CD4-positive, alpha-beta T cell treated with Interleukin-17A for 1 hour (primary cell): ENCODE measurements around the gene ZDHHC3.

Experiments used
- DNase-seq: peaks from one replicate; pipeline ENCODE4 v3.0.0-alpha.2; 2020

Gene ZDHHC3

DNA sequence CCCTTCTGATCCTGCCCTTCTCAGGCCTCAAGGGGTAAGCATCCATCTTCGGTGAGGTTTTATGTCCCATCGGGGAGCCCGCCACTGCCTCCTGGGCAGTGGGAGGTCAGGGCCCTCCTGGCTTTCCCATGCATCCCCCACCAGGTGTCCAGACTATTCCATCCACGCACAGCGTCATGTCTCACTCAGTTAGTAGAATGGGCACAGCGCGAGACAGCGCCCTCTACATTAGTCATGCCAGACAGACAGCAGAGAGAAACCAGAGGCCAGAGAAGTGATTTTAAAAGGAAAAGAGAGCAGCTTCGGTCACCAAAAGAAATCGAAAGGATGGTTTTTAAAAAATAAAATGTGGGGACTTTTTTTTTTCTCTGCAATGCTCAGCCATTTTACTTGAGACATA is 49.8 kb downstream of the ZDHHC3 start:
- DNase-seq = no peak

DNA sequence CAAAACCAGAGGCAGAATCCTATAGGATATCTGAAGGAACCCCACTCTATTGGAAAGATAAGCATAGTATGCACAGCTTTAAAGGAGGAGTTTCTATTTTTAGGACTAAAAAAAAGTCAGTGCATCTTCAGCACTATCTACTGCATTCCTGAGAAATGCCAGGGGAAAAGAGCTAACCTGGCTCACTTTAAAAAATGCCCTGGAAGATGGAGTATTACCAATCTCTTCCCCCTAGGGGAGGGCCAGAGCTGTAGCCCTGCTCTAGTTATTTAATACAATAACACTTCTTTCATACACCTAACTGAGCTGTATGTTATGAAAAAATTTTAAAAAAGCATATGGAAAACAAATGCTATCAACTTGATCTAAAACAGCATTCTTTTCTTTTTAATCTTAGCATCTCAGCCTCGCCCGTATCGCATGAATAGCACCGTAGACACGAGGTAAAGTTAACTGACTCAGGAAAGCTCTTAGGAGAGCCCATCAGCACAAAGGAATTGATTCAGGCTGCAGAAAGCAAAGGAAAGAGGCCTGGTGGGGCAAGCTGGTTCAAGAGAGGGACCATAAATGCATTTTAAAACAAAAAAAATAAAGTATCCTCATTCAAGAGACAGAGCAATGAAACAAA is 51.4 kb downstream of the ZDHHC3 start:
- DNase-seq = no peak

DNA sequence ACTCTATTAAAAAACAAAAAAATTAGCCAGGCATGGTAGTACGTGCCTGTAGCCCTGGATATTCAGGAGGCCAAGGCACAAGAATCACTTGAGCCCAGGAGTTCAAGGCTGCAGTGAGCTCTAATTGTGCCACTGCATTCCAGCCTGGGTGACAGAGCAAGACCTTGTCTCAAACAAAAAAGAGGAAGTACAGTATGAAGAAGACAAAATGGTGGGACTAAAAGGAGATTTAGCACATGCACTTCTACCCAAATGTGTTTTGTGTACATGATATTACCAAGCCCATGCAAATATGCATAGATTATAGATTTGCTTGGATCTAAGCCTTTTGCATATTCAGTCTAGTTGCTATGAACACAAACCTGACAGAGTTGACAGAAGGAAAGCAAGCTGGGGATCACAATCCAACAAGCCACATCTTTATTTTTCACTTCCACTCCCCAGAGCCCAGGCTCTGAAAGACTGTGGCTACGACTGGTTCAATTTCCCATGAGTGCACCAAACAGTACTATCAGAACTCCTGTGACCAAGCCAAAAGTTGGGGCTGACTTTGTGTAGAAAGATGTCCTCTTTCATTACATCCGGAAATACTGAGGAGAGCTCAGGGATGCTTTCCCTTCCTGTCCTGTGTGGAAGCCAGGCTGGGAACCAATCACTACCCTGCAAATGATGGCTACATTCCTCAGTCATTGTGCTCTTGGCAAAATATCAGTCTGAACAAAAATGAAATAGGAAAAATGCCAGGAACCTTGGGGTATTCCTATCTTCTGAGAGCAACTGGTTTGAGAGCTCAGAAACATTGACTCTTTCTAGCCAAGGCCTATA is 52.1 kb downstream of the ZDHHC3 start:
- DNase-seq = no peak

DNA sequence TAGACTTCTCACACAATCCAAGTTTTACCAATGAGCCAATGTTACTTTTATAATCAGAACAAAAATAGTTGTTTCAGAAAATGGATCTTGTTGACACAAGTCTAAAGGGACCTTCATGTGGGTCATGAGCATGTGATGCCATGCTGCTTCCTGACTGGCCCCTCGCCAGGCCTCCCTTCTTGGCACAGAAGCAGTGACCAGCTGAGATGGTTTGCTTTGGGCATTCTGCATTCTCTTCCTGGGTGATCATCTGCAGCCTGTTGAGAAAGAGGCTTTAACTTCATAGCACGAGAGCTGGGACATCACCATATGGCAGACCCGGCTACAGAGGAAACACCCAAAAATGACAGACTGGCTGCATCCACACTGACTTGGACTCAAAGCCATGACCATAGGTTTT is 55.9 kb downstream of the ZDHHC3 start:
- no peak for DNase-seq

DNA sequence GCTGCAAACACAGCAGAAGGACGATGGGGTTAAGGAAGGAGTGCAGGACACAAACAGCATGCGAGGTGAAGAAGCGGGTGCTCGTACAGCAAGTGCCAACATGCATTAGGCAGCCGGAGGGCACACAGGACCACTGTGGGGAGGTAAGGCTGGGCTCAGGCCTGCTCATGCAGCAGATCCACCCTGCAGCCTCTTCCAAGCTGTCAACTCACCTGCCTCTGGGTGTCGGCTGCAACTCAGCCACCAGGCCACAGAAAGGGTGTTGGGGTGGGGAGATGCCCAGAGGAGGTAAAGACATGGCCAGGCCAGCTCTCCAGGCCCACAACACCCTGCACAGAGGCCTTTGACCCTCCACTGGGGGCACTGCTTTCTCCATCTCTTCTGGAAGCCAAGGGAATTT is 57.4 kb downstream of the ZDHHC3 start:
- no peak for DNase-seq

DNA sequence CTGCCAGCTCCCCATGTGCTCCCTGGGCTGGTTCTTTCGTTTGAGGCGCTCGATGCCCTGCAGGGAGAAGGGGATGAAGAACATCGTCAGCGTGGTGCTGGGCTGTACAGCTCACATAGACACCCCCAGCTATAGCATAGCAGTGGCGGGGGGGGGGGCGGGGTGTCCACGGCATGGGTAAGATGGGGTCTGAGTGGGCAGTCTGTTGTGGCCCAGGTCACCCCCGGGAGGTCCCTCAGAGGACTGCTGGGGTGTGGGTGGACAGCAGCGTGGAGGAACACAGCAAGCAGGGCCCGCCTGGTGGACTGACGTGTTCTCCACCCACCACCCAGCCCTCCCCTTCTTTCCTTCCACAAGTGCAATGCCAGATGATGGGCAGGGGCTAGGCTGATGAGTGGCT is 57.9 kb downstream of the ZDHHC3 start:
- DNase-seq = no peak

DNA sequence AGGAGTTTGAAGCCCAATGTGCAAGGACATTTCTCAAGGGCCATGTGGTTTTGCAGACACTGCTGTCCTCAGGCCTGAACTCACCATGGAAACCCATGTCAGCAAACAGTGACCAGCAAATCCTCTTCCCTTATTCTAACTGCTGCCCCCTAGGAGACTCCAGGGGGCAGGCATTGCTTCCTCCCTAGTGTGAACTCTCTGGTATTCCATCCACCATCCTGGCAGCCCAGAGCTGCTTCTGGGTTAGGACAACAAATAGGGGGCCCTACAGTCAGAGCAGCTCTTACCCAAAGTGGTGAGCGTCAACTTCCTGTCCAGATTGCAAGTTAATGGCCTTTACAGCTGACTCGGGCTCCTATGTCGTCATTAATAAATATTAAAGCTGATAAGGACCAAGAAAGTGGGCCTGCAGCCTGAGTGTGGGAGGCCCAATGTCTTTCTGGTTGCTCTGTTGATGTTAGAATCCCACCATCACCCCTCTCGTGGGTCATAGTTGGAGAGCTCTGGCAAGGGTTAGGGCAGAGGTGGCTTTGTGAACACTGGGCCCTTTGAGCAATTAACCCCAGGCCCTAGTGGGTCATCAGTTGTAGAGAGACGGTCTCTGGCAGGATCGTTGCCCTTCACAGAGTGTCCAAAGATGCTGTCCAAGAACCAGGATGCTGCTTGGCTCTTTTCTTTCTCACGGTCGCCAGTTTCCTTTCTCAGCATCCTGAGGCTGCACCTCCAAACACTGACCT is 60.1 kb downstream of the ZDHHC3 start:
- DNase-seq = no peak

DNA sequence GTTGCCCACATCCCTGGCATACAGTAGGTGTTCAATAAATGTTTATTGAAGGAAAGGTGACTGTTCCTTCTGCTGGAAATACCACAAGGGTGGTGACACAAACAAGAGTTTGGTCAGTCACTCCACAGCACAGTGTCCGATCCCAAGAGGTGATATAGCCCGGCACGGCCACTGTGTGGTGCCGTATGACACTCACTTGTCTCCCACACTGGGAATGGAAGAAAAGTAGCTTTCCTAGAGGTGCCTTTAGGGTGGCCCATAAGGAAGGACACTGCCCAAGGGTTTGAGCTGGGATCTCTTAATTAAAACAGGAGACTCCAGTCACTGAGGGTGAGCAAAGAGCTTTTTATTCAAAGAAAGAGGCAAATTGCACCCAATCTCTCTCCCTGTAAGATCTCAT is 61.0 kb downstream of the ZDHHC3 start:
- DNase-seq = no peak

DNA sequence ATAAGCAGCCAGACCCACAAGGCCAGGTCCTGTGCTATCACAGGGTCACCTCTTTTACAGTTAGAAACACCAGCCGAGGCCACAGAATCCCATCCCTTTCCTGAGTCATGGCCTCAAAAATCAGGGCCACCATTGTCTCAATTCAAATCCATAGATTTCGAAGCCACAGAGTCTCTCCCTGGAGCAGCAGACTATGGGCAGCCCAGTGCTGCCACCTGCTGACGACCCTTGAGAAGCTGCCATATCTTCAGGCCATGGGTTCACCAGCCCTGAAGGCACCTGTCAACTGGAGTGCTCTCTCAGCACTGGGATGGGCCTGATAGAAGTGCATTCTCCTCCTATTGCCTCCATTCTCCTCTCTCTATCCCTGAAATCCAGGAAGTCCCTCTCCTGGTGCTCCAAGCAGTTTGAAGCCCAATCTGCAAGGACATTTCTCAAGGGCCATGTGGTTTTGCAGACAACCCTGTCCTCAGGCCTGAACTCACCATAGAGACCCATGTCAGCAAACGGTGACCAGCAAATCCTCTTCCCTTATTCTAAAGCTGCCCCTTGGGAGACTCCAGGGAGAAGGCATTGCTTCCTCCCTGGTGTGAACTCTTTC is 62.0 kb downstream of the ZDHHC3 start:
- peak; percentile 64 for DNase-seq

DNA sequence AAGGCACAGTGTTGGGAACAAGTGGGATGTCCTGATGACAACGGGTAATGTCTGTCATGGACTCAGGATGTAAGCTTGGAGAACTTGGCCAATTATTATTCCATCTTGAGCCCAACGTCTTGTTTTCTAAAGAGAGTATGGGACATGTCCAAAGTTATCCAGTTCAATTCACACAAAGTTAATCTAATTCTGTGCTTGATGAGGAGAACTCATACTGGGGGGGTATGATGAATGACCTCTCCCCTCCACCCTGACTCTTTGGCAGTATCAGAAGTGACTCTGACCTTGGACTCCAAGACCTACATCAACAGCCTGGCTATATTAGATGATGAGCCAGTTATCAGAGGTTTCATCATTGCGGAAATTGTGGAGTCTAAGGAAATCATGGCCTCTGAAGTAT is 65.3 kb downstream of the ZDHHC3 start:
- no peak for DNase-seq

DNA sequence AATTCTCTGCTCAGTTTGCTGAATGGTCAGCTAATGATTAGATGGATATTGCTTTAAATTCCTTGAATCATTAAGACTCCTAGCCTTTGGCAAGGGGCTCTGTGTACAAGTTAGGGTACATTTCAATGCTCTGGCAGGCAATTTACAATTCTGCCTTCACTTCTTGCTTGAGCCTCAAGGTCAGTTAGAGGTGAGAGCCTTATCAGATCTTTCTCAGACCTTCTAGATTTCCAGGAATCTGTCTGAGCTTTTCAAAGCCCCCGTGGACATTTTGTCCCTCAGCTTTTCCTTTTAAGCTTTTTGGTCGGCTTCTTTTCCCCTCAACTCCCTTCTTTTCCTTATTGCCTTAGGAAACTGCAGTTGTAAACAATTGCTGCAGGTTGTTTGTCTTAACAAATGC is 66.9 kb downstream of the ZDHHC3 start:
- DNase-seq = no peak

DNA sequence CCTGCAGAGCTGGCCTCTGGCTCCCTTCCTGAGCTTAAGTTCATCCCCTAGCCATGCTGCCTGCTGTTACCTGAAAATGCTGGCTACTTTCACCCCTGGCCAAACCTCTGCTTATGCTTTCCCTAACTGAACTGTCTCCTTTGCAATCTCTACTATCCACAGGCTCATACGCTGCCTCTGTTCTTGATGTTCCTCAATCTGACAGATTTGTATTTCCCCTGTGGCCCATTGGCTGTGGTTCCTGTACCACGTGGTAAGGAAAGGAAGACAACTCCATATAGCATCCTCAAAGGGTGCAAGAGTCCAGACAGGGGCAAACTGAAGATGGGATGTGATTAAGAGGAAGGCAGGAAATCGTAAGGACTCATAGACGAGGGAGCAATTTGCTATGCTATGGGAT is 68.4 kb downstream of the ZDHHC3 start:
- no peak for DNase-seq

DNA sequence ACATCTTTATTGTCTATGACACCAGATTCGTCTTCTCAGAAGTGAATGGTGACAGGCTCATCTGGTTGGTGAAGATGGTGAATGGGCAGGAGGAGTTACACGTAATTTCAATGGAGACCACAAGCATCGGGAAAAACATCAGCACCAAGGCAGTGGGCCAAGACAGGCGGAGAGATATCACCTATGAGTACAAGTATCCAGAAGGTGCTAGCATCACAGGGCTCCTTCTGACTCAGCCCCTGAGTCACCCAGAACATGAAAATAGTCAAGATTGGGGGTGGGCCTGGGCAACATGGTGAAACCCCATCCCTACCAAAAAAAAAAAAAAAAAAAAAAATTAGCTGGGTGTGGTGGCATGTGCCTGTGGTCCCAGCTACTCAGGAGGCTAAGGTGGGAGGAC is 69.0 kb downstream of the ZDHHC3 start:
- DNase-seq = no peak

DNA sequence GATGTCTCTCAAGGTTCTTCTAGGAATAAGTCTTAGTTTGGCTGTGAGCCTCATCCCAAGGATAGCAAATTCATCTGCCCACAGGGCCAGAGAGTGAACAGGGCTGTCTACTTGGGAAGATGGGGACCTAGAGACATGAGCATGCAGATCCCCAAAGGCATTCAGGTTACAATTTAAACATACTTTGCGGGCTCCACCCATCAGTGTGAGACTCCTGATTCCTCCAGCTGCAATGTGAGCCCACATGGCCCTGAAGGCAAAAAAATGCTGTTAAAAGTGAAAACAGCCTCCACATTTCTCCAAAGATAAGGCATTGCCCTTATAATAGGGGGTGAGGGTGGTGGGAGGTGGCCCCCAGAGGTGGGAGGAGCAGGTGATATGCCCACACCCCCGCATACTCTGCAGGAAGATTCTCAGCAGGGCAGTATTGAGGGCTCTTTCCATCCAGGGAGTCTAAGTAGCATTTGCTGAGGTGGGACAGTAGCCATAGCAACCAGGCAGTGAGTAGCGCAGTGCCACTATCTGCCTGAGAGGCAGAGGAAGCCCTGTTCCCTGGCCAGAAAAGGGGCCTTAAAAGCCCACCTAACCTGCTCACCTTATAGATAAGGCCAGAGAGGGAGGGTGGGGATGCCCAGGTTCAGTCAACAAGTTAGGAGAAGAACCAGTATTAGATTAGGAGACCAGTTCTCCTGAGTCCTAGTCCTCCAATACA is 70.4 kb downstream of the ZDHHC3 start:
- DNase-seq = no peak

DNA sequence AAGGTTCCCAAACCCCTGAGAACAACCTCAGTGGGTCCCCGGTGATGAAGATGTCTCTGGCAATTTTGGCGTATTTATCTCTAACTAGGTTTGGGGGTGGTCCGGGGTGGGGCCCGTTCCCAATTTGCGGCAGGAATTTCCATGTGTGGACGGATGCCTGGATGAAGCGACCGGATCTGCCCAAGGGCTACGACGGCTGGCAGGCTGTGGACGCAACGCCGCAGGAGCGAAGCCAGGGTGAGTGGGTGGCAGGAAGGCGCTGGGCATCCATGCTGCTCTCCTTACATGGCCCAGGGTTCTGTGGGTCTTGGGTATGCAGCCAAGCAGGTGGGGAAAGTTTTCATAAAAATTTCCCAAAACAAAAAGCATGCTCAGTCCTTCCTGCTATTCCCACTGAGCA is 72.2 kb downstream of the ZDHHC3 start:
- DNase-seq = no peak

DNA sequence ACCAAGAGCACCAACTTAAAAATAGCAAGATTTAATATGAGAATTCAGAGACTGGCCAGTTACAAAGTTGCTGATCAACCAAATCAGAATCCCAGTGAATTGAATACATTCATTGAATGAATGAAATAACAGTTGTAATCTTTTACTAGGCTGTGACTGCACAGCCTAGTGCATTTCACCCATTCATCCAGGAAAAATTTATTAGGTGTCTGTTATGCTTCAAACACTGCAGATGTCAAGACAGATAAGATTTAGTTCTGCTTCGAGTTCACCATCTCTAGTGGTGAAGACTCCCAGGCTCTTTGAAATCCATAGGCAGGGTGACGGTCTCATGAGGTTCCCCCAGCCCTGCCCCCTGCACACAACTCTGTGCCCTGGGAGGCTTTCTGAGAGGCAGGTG is 72.7 kb downstream of the ZDHHC3 start:
- DNase-seq = no peak

DNA sequence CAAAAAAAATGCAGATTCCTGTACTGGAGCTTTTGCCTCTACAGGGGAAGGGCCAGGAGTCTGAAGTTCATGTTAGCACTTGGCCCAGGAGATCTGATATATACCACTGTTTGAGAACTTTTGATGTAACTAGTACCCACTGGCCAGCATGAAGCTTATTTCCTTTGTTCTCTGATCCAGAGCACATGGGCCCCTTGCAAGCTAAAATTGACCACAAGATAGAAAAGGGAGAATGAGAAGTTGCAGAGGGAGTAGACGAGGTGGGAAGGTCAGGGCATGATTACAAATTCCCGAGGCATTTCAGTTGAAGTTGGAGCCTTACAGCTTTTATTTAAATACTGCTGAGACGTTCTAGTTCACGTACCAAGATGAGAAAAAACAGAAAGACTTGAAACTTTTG is 73.3 kb downstream of the ZDHHC3 start:
- no peak for DNase-seq

DNA sequence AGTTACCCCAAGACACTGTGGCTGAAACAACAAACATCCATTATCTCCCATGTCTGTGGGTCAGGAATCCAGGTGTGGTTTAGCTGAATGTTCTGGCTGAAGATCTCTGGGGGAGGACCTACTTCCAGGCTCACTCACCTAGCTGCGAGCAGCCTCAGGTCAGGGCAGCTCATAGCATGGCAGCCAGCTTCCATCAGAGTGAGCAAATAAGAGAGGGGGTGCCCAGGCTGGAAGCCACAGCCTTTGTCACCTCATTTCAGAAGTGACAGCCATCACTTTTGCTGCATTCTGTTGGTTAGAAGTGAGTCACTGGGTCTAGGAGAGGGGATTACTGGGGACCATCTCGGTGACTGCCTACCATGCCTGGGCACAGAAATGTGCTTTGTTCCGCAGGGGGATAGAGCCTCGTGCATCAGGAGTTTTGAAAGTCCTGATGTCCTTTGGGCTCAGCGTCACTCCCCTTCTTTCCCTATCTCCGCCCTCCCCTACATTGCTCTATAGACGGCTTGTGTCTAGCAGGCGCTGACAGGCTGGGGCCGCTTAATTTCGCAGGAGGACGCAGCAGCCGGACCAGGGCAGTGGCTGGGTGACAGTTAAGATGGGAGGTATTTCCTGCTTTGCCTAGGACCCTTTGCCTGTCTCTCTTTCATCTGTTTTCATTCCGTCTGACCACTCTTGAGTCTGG is 76.1 kb downstream of the ZDHHC3 start:
- no peak for DNase-seq

DNA sequence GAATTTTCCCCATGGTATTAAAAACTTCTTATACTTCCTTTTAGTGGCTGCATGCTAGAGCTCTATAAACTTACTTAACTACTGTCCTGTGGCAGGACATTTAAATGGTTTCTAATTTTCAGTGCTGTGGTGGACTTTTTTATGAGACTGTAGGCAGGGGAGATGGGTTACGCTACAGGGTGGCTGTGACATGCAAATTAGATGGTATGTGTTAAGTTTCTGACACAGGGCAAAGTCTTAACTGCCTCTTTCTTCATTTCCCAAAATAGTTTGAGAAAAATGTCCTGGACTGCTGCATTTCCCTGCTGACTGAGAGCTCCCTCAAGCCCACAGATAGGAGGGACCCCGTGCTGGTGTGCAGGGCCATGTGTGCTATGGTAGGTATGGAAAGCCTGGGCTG is 79.5 kb downstream of the ZDHHC3 start:
- DNase-seq = no peak

DNA sequence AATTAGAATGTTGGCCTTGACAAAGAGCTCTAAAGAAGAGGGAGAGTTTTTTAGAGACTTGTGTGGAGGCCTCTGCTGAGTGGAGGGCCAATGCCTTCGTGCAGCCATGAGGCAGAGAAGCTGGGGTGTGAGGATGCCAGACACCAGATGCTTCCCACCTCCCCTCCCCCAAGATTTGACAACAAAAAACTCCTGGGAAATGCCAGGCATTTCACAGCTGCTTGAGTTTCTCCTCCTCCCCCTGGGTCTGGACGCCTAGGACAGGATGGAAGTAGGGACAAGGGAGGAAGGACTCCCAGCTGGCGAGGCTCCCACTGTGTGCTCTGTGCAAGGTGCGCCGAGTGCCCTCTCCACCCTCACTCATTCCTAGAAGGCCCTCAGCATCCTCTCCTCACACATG is 81.5 kb downstream of the ZDHHC3 start:
- no peak for DNase-seq

DNA sequence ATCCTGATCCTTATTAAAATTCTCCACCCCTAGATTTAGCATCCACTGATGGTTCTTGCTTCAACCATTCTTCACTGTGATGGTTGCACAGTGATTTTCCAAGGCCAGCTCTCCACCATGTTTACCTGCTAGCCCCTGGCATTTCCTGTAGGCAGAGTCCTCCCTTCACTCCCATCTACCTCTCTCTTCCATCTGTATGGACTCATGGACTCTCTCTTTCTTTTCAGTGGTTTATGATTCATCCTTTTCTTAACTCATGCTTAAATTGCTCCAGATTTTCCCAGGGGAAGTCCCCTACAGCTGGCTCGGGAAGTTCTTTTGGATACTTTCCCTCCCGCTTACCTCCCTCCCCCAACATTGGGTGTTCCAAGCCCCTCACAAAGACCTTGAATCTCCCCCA is 82.9 kb downstream of the ZDHHC3 start:
- no peak for DNase-seq

DNA sequence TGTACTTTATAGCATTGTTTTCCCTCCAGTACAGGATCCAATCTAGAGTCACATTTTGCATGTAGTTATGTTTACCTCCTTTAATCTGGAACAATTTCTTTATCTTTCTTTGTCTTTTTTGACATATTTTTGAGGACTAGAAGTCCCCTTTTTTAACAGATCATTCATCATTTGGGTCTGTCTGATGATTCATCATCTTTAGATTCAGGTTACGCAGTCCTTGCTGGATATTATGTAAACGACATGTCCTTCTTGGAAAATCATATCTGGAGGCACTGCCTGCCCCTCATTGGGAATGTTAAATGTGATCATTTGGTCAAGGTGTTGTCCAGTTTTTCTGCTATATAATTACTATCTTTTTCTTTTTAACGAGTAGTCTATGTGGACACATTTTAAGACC is 83.3 kb downstream of the ZDHHC3 start:
- DNase-seq = no peak

DNA sequence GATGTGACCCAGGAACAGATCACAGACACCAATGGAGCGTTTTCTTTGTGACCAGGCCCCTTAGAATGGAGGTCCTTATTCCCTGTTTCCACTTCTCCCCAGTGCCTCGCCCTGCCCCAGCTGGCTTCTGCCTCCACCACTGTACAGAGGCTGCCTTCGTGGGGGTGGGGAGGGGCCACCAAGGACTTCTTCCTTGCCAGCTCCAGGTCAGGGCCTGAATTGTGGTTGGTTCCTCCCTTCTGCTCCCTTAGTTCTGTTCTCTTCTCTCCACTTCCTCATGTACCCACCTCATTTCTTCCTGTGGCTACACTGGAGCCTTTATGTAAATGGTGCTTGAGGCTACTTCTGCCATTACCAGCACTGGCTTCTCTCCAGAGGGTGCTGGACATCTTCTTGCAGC is 85.1 kb downstream of the ZDHHC3 start:
- no peak for DNase-seq
